Liver (tissue), 9 donors: ENCODE results near the gene ZPLD1. TPM values are rescaled to one million over a fixed set of nuclear protein-coding genes. Genes with fewer than 3 reads are reported as not detected.

Source experiments
- DNase-seq: peaks from one replicate; pipeline ENCODE4 v3.0.0-alpha.2; 2017; ENCODE audit warnings: low spot score
- H3K27ac ChIP-seq, 2 donors: one replicate each; pipeline ENCODE4 v1.7.0; 2013; ENCODE audit warnings: inconsistent platforms in 2 of 2, low read length in 2 of 2, control low read depth in 1 of 2, low read depth in 1 of 2, mild to moderate bottlenecking in 1 of 2
- H3K27me3 ChIP-seq, 4 donors: one replicate each; pipeline versions ENCODE4 v1.6.1 to v1.7.0; 2013; ENCODE audit warnings: low read length in 3 of 4, inconsistent platforms in 1 of 4, mild to moderate bottlenecking in 1 of 4, moderate library complexity in 1 of 4; ENCODE audit not compliant: control insufficient read depth in 4 of 4, insufficient read depth in 4 of 4
- H3K36me3 ChIP-seq, 4 donors: one replicate each; pipeline versions ENCODE4 v1.6.1 to v1.7.0; 2013; ENCODE audit warnings: low read length in 3 of 4, mild to moderate bottlenecking in 3 of 4, low read depth in 1 of 4, moderate library complexity in 1 of 4; ENCODE audit not compliant: control insufficient read depth in 4 of 4, insufficient read depth in 3 of 4
- H3K4me1 ChIP-seq, 4 donors: one replicate each; pipeline versions ENCODE4 v1.6.1 to v1.7.0; 2013; ENCODE audit warnings: low read length in 3 of 4, mild to moderate bottlenecking in 3 of 4, moderate library complexity in 1 of 4; ENCODE audit not compliant: control insufficient read depth in 4 of 4, insufficient read depth in 4 of 4
- H3K4me3 ChIP-seq, 3 donors: one replicate each; pipeline versions ENCODE4 v1.6.1 to v1.7.0; 2013; ENCODE audit warnings: low read length in 3 of 3, control low read depth in 1 of 3, low read depth in 1 of 3, mild to moderate bottlenecking in 1 of 3
- H3K9ac ChIP-seq, 2 donors: one replicate each; pipeline ENCODE4 v1.7.0; 2013; ENCODE audit warnings: low read length in 2 of 2, mild to moderate bottlenecking in 2 of 2, moderate library complexity in 2 of 2, control low read depth in 1 of 2, low read depth in 1 of 2
- H3K9me3 ChIP-seq, 4 donors: one replicate each; pipeline versions ENCODE4 v1.6.1 to v1.7.0; 2013; ENCODE audit warnings: low read length in 3 of 4; ENCODE audit not compliant: control insufficient read depth in 4 of 4
- ATF3 ChIP-seq: IDR thresholded peaks from 2 replicates; pipeline ENCODE4 v1.6.1; 2016; ENCODE audit warnings: antibody characterized with exemption
- CTCF ChIP-seq: fragments of 150-350 bp; IDR thresholded peaks from 2 replicates; pipeline ENCODE4 v1.5.1; 2017; ENCODE audit warnings: improper control_type of control experiment, low read depth, low read length; ENCODE audit not compliant: missing input control
- EGR1 ChIP-seq, 2 donors: IDR thresholded peaks; 2 replicates each; pipeline ENCODE4 v1.6.1; 2016 to 2018; ENCODE audit warnings: antibody characterized with exemption in 2 of 2, low read depth in 2 of 2
- FOXA1 ChIP-seq: IDR thresholded peaks from 2 replicates; pipeline ENCODE4 v1.6.1; 2016; ENCODE audit warnings: antibody characterized with exemption
- FOXA2 ChIP-seq: IDR thresholded peaks from 2 replicates; pipeline ENCODE4 v1.6.1; 2016; ENCODE audit warnings: antibody characterized with exemption
- GABPA ChIP-seq, 2 donors: IDR thresholded peaks in 1 of 2; conservative IDR thresholded peaks in 1 of 2; 2 replicates each; pipeline ENCODE4 v1.6.1; 2016; ENCODE audit warnings: antibody characterized with exemption in 2 of 2, mild to moderate bottlenecking in 1 of 2, moderate library complexity in 1 of 2
- HNF4A ChIP-seq, 2 donors: conservative IDR thresholded peaks; 2 replicates each; pipeline ENCODE4 v1.6.1; 2016; ENCODE audit warnings: antibody characterized with exemption in 2 of 2, mild to moderate bottlenecking in 2 of 2
- HNF4G ChIP-seq: IDR thresholded peaks from 2 replicates; pipeline ENCODE4 v1.6.1; 2016; ENCODE audit warnings: antibody characterized with exemption
- JUND ChIP-seq, 2 donors: IDR thresholded peaks; 2 replicates each; pipeline ENCODE4 v1.6.1; 2016; ENCODE audit warnings: antibody characterized with exemption in 2 of 2
- MAX ChIP-seq: IDR thresholded peaks from 2 replicates; pipeline ENCODE4 v1.6.1; 2016; ENCODE audit warnings: antibody characterized with exemption
- NR2F2 ChIP-seq: IDR thresholded peaks from 2 replicates; pipeline ENCODE4 v1.6.1; 2016; ENCODE audit warnings: antibody characterized with exemption
- RAD21 ChIP-seq, 2 donors: IDR thresholded peaks; 2 replicates each; pipeline ENCODE4 v1.6.1; 2016; ENCODE audit warnings: antibody characterized with exemption in 2 of 2, mild to moderate bottlenecking in 2 of 2
- REST ChIP-seq: IDR thresholded peaks from 2 replicates; pipeline ENCODE4 v1.6.1; 2016; ENCODE audit warnings: antibody characterized with exemption, mild to moderate bottlenecking
- RXRA ChIP-seq, 2 donors: IDR thresholded peaks; 2 replicates each; pipeline ENCODE4 v1.6.1; 2017 to 2018; ENCODE audit warnings: antibody characterized with exemption in 2 of 2, mild to moderate bottlenecking in 1 of 2
- SP1 ChIP-seq: IDR thresholded peaks from 2 replicates; pipeline ENCODE4 v1.6.1; 2018; ENCODE audit warnings: antibody characterized with exemption, mild to moderate bottlenecking
- TAF1 ChIP-seq: conservative IDR thresholded peaks from 2 replicates; pipeline ENCODE4 v1.6.1; 2016; ENCODE audit warnings: antibody characterized with exemption, mild to moderate bottlenecking
- YY1 ChIP-seq: IDR thresholded peaks from 2 replicates; pipeline ENCODE4 v1.6.1; 2016; ENCODE audit warnings: antibody characterized with exemption, mild to moderate bottlenecking
- ZBTB33 ChIP-seq: IDR thresholded peaks from 2 replicates; pipeline ENCODE4 v1.6.1; 2016; ENCODE audit warnings: antibody characterized with exemption
- WGBS: extraction: QIAGEN DNeasy Blood & Tissue Kit; methylation state at CpG from one replicate; pipeline ENCODE4 v1.1.7; 2013; 5-methylcytosine and 5-hydroxymethylcytosine counted together
- polyA plus RNA-seq, 2 donors: library from polyadenylated mRNA; stranded (reverse) in 1 of 2; unstranded in 1 of 2; fragments of 200-250 nt in 1 of 2; fragments of >200 nt in 1 of 2; fragmentation: Nextera tagmentation in 1 of 2; extraction: Ambion mirVana in 1 of 2; gene quantifications; one replicate each; pipeline versions ENCODE4 v1.2.1 to v1.2.3, GENCODE V29; 2013 to 2015
- total RNA-seq, 2 donors: library from RNA; depleted of rRNA; stranded (reverse); fragments of >200 nt; gene quantifications; one replicate each; pipeline ENCODE4 v1.2.3, GENCODE V29; 2014
- donor health status: healthy.
- donor health status: healthy.
- donor health status: healthy.
- donor health status: healthy.
- donor health status: healthy.

ZPLD1 gene
- total and polyA plus RNA-seq, 4 donors: 0.03 to 0.23 (median 0.07) TPM

GRCh38 chr3:102390916-102391315, 43.9 kb upstream of the ZPLD1 start:
- H3K36me3 ChIP-seq: no peaks in the 10 kb centered on the region
- no peak for TF ChIP-seq HNF4G
- TF ChIP-seq TAF1: no peak
- no peak for TF ChIP-seq YY1
- no peak for TF ChIP-seq EGR1 (IDR thresholded peaks at IDR 0.05; ENCODE audit: low read depth in 2 of 2)
- TF ChIP-seq ATF3: no peak
- no peak for TF ChIP-seq ZBTB33
- no peak for TF ChIP-seq NR2F2
- TF ChIP-seq CTCF: no peak
- no peak for TF ChIP-seq GABPA (IDR thresholded peaks at IDR 0.05 in 1 of 2, conservative IDR thresholded peaks at IDR 0.05 in 1 of 2)
- no peak for TF ChIP-seq RXRA (IDR thresholded peaks at IDR 0.05)
- no peak for TF ChIP-seq SP1
- no peak for TF ChIP-seq RAD21 (IDR thresholded peaks at IDR 0.05)
- TF ChIP-seq MAX: no peak
- TF ChIP-seq HNF4A (conservative IDR thresholded peaks at IDR 0.05): no peak
- no peak for TF ChIP-seq JUND (IDR thresholded peaks at IDR 0.05)
- no peak for TF ChIP-seq FOXA2
- no peak for TF ChIP-seq REST
- TF ChIP-seq FOXA1: no peak
- no peak for DNase-seq
- H3K4me3 ChIP-seq: no peak overlapping the region
- H3K9me3 ChIP-seq: no peaks in the 10 kb centered on the region
- H3K4me1 ChIP-seq: no peaks in the 10 kb centered on the region
- peaks cover 0 to 9% (median 0%) of the 10 kb centered on the region in 4 donors for H3K27me3 ChIP-seq
- H3K9ac ChIP-seq: no peak overlapping the region
- 75% methylated on average over 1 of the region's 1 CpG for WGBS
- H3K27ac ChIP-seq: no peak overlapping the region
